Measurements from ENCODE around the gene TAGAP.

GRCh38 chr6:159004592-159004991 is 40.2 kb downstream of the TAGAP start:
- no peak for TF ChIP-seq POLR2A (IDR thresholded peaks at IDR 0.05)
- TF ChIP-seq, protein P1, sequence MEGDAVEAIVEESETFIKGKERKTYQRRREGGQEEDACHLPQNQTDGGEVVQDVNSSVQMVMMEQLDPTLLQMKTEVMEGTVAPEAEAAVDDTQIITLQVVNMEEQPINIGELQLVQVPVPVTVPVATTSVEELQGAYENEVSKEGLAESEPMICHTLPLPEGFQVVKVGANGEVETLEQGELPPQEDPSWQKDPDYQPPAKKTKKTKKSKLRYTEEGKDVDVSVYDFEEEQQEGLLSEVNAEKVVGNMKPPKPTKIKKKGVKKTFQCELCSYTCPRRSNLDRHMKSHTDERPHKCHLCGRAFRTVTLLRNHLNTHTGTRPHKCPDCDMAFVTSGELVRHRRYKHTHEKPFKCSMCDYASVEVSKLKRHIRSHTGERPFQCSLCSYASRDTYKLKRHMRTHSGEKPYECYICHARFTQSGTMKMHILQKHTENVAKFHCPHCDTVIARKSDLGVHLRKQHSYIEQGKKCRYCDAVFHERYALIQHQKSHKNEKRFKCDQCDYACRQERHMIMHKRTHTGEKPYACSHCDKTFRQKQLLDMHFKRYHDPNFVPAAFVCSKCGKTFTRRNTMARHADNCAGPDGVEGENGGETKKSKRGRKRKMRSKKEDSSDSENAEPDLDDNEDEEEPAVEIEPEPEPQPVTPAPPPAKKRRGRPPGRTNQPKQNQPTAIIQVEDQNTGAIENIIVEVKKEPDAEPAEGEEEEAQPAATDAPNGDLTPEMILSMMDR (IDR thresholded peaks at IDR 0.05): no peak

Measured in adrenal gland (tissue), 5 donors.